IPS-15b (cell line): Measurements from ENCODE around the gene RPL32.
"Not testable (repeated sequence)": the region's sequence is repeated elsewhere in the genome, so short reads cannot be mapped to it uniquely, and the experiment has no call there.

Experiments
- H3K27me3 ChIP-seq: one replicate; pipeline ENCODE4 v1.6.1; 2013; ENCODE audit warnings: low read length; ENCODE audit not compliant: control insufficient read depth, insufficient read depth
- H3K36me3 ChIP-seq: one replicate; pipeline ENCODE4 v1.6.1; 2013; ENCODE audit warnings: low read length; ENCODE audit not compliant: control insufficient read depth, insufficient read depth
- H3K4me1 ChIP-seq: one replicate; pipeline ENCODE4 v1.6.1; 2013; ENCODE audit warnings: mild to moderate bottlenecking, low read length; ENCODE audit not compliant: control insufficient read depth, insufficient read depth
- H3K4me3 ChIP-seq: one replicate; pipeline ENCODE4 v1.5.1; 2013; ENCODE audit warnings: low read depth, low read length
- H3K9ac ChIP-seq: one replicate; pipeline ENCODE4 v1.6.1; 2013; ENCODE audit warnings: low read depth, mild to moderate bottlenecking, low read length
- H3K9me3 ChIP-seq: one replicate; pipeline ENCODE4 v1.6.1; 2013; ENCODE audit warnings: mild to moderate bottlenecking, low read length; ENCODE audit not compliant: control insufficient read depth, insufficient read depth

Gene RPL32

GRCh38 chr3:12878758-12879157, 37.4 kb upstream of the RPL32 start:
- not testable (repeated sequence) for H3K36me3 ChIP-seq, H3K4me3 ChIP-seq, H3K9me3 ChIP-seq, H3K9ac ChIP-seq, H3K4me1 ChIP-seq
- H3K27me3 ChIP-seq = peaks cover 16% of the 10 kb centered on the region

GRCh38 chr3:12878141-12878574, 36.8 kb upstream of the RPL32 start:
- Histone ChIP-seq H3K4me1 (peaks cover 2% of the 10 kb centered on the region), H3K36me3 (no peaks in the 10 kb centered on the region), H3K9ac (no peak overlapping the region), H3K27me3 (peaks cover 21% of the 10 kb centered on the region), H3K4me3 (no peak overlapping the region), H3K9me3 (no peaks in the 10 kb centered on the region)

- Histone ChIP-seq H3K4me1 (peaks cover 2% of the 10 kb centered on the region), H3K36me3 (no peaks in the 10 kb centered on the region), H3K9ac (no peak overlapping the region), H3K9me3 (no peaks in the 10 kb centered on the region), H3K27me3 (peaks cover 21% of the 10 kb centered on the region), H3K4me3 (no peak overlapping the region)
Measured at GRCh38 chr3:12877040-12877439, 35.7 kb upstream of the RPL32 start.

- Histone ChIP-seq H3K36me3 (no peaks in the 10 kb centered on the region), H3K27me3 (peaks cover 21% of the 10 kb centered on the region), H3K4me1 (peaks cover 2% of the 10 kb centered on the region), H3K9ac (no peak overlapping the region), H3K9me3 (no peaks in the 10 kb centered on the region), H3K4me3 (peak overlapping the region; percentile 48)
Measured at GRCh38 chr3:12875857-12876836, 34.8 kb upstream of the RPL32 start.

- no peak overlapping the region for H3K4me3 ChIP-seq
- no peaks in the 10 kb centered on the region for H3K36me3 ChIP-seq
- peaks cover 2% of the 10 kb centered on the region for H3K4me1 ChIP-seq
- no peak overlapping the region for H3K9ac ChIP-seq
- no peaks in the 10 kb centered on the region for H3K9me3 ChIP-seq
- H3K27me3 ChIP-seq = peaks cover 20% of the 10 kb centered on the region
Measured at GRCh38 chr3:12871404-12871983, 30.1 kb upstream of the RPL32 start.

GRCh38 chr3:12870942-12871341, 29.6 kb upstream of the RPL32 start:
- Histone ChIP-seq H3K27me3 (peaks cover 20% of the 10 kb centered on the region), H3K9ac (no peak overlapping the region), H3K4me3 (no peak overlapping the region), H3K36me3 (no peaks in the 10 kb centered on the region), H3K4me1 (peaks cover 2% of the 10 kb centered on the region), H3K9me3 (peaks cover under 1% of the 10 kb centered on the region)

GRCh38 chr3:12869035-12869621, 27.8 kb upstream of the RPL32 start:
- no peaks in the 10 kb centered on the region for H3K4me1 ChIP-seq
- H3K9ac ChIP-seq = peak overlapping the region; percentile 65
- peaks cover 15% of the 10 kb centered on the region for H3K27me3 ChIP-seq
- H3K36me3 ChIP-seq = no peaks in the 10 kb centered on the region
- peak overlapping the region; percentile 74 for H3K4me3 ChIP-seq
- peaks cover 10% of the 10 kb centered on the region for H3K9me3 ChIP-seq

GRCh38 chr3:12868039-12869034, 27.0 kb upstream of the RPL32 start:
- peak overlapping the region; percentile 65 for H3K9ac ChIP-seq
- peak overlapping the region; percentile 74 for H3K4me3 ChIP-seq
- H3K4me1 ChIP-seq = no peaks in the 10 kb centered on the region
- H3K27me3 ChIP-seq = peaks cover 9% of the 10 kb centered on the region
- peaks cover 10% of the 10 kb centered on the region for H3K9me3 ChIP-seq
- no peaks in the 10 kb centered on the region for H3K36me3 ChIP-seq

- peaks cover 7% of the 10 kb centered on the region for H3K27me3 ChIP-seq
- H3K9me3 ChIP-seq = peaks cover 10% of the 10 kb centered on the region
- no peak overlapping the region for H3K9ac ChIP-seq
- H3K36me3 ChIP-seq = no peaks in the 10 kb centered on the region
- H3K4me3 ChIP-seq = no peak overlapping the region
- no peaks in the 10 kb centered on the region for H3K4me1 ChIP-seq
Measured at GRCh38 chr3:12866836-12867235, 25.5 kb upstream of the RPL32 start.

GRCh38 chr3:12865271-12865670, 23.9 kb upstream of the RPL32 start:
- Histone ChIP-seq H3K36me3 (no peaks in the 10 kb centered on the region), H3K27me3 (peaks cover 7% of the 10 kb centered on the region), H3K9ac (no peak overlapping the region), H3K4me3 (no peak overlapping the region), H3K9me3 (peaks cover 10% of the 10 kb centered on the region), H3K4me1 (no peaks in the 10 kb centered on the region)

GRCh38 chr3:12862387-12862786, 21.0 kb upstream of the RPL32 start:
- Histone ChIP-seq H3K9me3 (peaks cover 10% of the 10 kb centered on the region), H3K4me1 (no peaks in the 10 kb centered on the region), H3K27me3 (no peaks in the 10 kb centered on the region), H3K9ac (no peak overlapping the region), H3K4me3 (no peak overlapping the region), H3K36me3 (no peaks in the 10 kb centered on the region)
